Measurements from ENCODE around the gene DNAJB12.
"Not testable (repeated sequence)": the region's sequence is repeated elsewhere in the genome, so short reads cannot be mapped to it uniquely, and the experiment has no call there.

GRCh38 chr10:72296829-72297280 lies 57.9 kb downstream of the DNAJB12 start:
- TF ChIP-seq ZNF274 (IDR thresholded peaks at IDR 0.05; ENCODE audit: low read depth, low read length); YY1 (IDR thresholded peaks at IDR 0.05; ENCODE audit: insufficient read depth, insufficient read length): not testable (repeated sequence)
